K562 (cell line): ENCODE data around the gene INS. TPM values are rescaled to one million over a fixed set of nuclear protein-coding genes. Genes with fewer than 3 reads are reported as not detected.

Source experiments
- ATAC-seq: fragments of 200-7000 bp; cut with Tn5 transposase; 3 replicates; pipeline ENCODE4 v1.9.1; 2020; ENCODE audit warnings: moderate library complexity
- BruUV-seq: library from RNA; stranded (reverse); fragments of 400-500 nt; replicated peaks from 2 replicates; lab custom pipeline; 2021; lab: Mats Ljungman, UMichigan
- CTCF ChIA-PET: fragments of 300-600 bp; formaldehyde crosslinking; extraction: SDS; loops from one replicate; lab custom pipeline; 2021; ENCODE audit warnings: low intra/inter-chr PET ratio; lab: Yijun Ruan, JAX
- POLR2A ChIA-PET: fragments of 300-600, 350-650 bp; sonication (Branson Sonifier 250); formaldehyde crosslinking; extraction: SDS; loops from one replicate; lab custom pipeline; 2021; ENCODE audit warnings: antibody characterized with exemption, inconsistent platforms; lab: Yijun Ruan, JAX
- DNase-seq, 4 experiments: peaks; one replicate each; pipeline versions ENCODE4 v3.0.0 to v3.0.0-alpha.2; 2011 to 2018; ENCODE audit warnings: low spot score in 3 of 4, mixed read lengths in 3 of 4; ENCODE audit errors: extremely low read depth in 1 of 4
- FAIRE-seq: peaks from 2 replicates; lab custom pipeline; 2011; peaks lifted over from hg19 to GRCh38; lab: Jason Lieb, UNC
- H2AFZ ChIP-seq: 2 replicates; pipeline ENCODE4 v1.6.0; 2011; ENCODE audit warnings: low read depth, low read length, control low read depth, inconsistent platforms
- H3K27ac ChIP-seq: fragments of 200-600 bp; 3 replicates; pipeline ENCODE4 v1.8.0; 2011; ENCODE audit warnings: low read depth, mild to moderate bottlenecking, control low read depth, inconsistent platforms, low read length, moderate library complexity, mixed read lengths; ENCODE audit errors: extremely low read depth
- H3K27me3 ChIP-seq, 2 experiments: fragments of 300-600 bp in 1 of 2; 2 replicates in 1 of 2; 3 replicates in 1 of 2; pipeline versions ENCODE4 v1.6.0 to v1.8.0; 2011; ENCODE audit warnings: inconsistent platforms in 2 of 2, low read length in 2 of 2, mild to moderate bottlenecking in 1 of 2, mixed read lengths in 1 of 2, moderate library complexity in 1 of 2; ENCODE audit not compliant: control insufficient read depth in 2 of 2, insufficient read depth in 2 of 2
- H3K36me3 ChIP-seq: fragments of 300-600 bp; 3 replicates; pipeline ENCODE4 v1.8.0; 2011; ENCODE audit warnings: mild to moderate bottlenecking, low read length, inconsistent platforms; ENCODE audit not compliant: control insufficient read depth, insufficient read depth
- H3K4me1 ChIP-seq, 2 experiments: fragments of 200-600 bp in 1 of 2; replicated peaks in 1 of 2; 2 replicates in 1 of 2; 3 replicates in 1 of 2; pipeline versions ENCODE4 v1.5.1 to v1.8.0; 2011; ENCODE audit warnings: inconsistent platforms in 2 of 2, low read length in 2 of 2, mild to moderate bottlenecking in 1 of 2, mixed read lengths in 1 of 2, moderate library complexity in 1 of 2; ENCODE audit not compliant: control insufficient read depth in 2 of 2, insufficient read depth in 2 of 2
- H3K4me2 ChIP-seq: 2 replicates; pipeline ENCODE4 v1.6.1; 2011; ENCODE audit warnings: low read length, control low read depth, inconsistent platforms, mixed read lengths; ENCODE audit not compliant: insufficient read depth
- H3K4me3 ChIP-seq: fragments of 200-600 bp; sonication (generic), shearing (Covaris generic); 2 replicates; pipeline ENCODE4 v1.5.1; 2016; ENCODE audit warnings: control low read depth, inconsistent platforms
- H3K79me2 ChIP-seq: fragments of 200-600 bp; 3 replicates; pipeline ENCODE4 v1.8.0; 2011; ENCODE audit warnings: low read length, inconsistent platforms; ENCODE audit not compliant: control insufficient read depth, insufficient read depth
- H3K9ac ChIP-seq, 2 experiments: 2 replicates each; pipeline versions ENCODE4 v1.6.0 to v1.6.1; 2011; ENCODE audit warnings: low read depth in 2 of 2, low read length in 2 of 2, control low read depth in 1 of 2, inconsistent platforms in 1 of 2, mild to moderate bottlenecking in 1 of 2, mixed read lengths in 1 of 2; ENCODE audit not compliant: insufficient read depth in 1 of 2
- H3K9me1 ChIP-seq: one replicate; pipeline ENCODE4 v1.6.0; 2011; ENCODE audit warnings: inconsistent platforms, mild to moderate bottlenecking, low read length, moderate library complexity; ENCODE audit not compliant: control insufficient read depth, insufficient read depth
- H3K9me3 ChIP-seq: replicated peaks from 2 replicates; pipeline ENCODE4 v1.5.1; 2011; ENCODE audit warnings: low read depth, low read length, inconsistent platforms; ENCODE audit not compliant: control insufficient read depth, insufficient read depth
- H4K20me1 ChIP-seq: replicated peaks from 2 replicates; pipeline ENCODE4 v1.6.1; 2011; ENCODE audit warnings: low read length, inconsistent platforms, mixed read lengths; ENCODE audit not compliant: control insufficient read depth, insufficient read depth
- ATF3 ChIP-seq, 2 experiments: fragments of 450-650 bp in 1 of 2; sonication (generic) in 1 of 2; formaldehyde crosslinking in 1 of 2; IDR thresholded peaks in 1 of 2; conservative IDR thresholded peaks in 1 of 2; 2 replicates each; pipeline versions ENCODE4 v1.6.1 to v1.8.1; 2016 to 2023; ENCODE audit warnings: mild to moderate bottlenecking in 2 of 2, moderate library complexity in 2 of 2, inconsistent platforms in 1 of 2, missing genetic modification reagents in 1 of 2
- FUS ChIP-seq: fragments of 200-400 bp; formaldehyde crosslinking; optimal IDR thresholded peaks from 2 replicates; pipeline ENCODE3; 2017; ENCODE audit warnings: low read depth, low read length
- KLF1 ChIP-seq: fragments of 450-650 bp; IDR thresholded peaks from 2 replicates; pipeline ENCODE4 v1.6.1; 2016; ENCODE audit warnings: missing genetic modification characterization, missing compliant biosample characterization
- RFX7 ChIP-seq: fragments of 250-450 bp; sonication (Bioruptor Pico); IDR thresholded peaks from 2 replicates; pipeline ENCODE4 v1.5.1; 2021; ENCODE audit warnings: mild to moderate bottlenecking
- SAP30 ChIP-seq: fragments of 200-600 bp; sonication (generic); IDR thresholded peaks from 2 replicates; pipeline ENCODE4 v1.6.1; 2012; ENCODE audit warnings: borderline replicate concordance, low read depth, mild to moderate bottlenecking, moderate library complexity, low read length, control low read depth, inconsistent platforms; ENCODE audit not compliant: insufficient read depth, poor library complexity, severe bottlenecking
- TBL1XR1 ChIP-seq, 2 experiments: IDR thresholded peaks; 2 replicates each; pipeline ENCODE4 v1.6.1; 2012; ENCODE audit warnings: improper control_type of control experiment in 2 of 2, low read length in 2 of 2, mild to moderate bottlenecking in 1 of 2
- ZNF398 ChIP-seq: fragments of 250-450 bp; sonication (Bioruptor Pico); IDR thresholded peaks from 2 replicates; pipeline ENCODE4 v1.8.0; 2021; ENCODE audit warnings: moderate library complexity, mild to moderate bottlenecking, inconsistent platforms
- ZNF407 ChIP-seq: fragments of 450-650 bp; IDR thresholded peaks from 2 replicates; pipeline ENCODE4 v1.6.1; 2016; ENCODE audit warnings: low read depth
- WGBS: fragments of 100-300 bp; shearing (Covaris generic); methylation state at CpG from one replicate; pipeline ENCODE4 v1.1.6; 2016; ENCODE audit warnings: low coverage, mixed read lengths; ENCODE audit not compliant: insufficient coverage; ENCODE audit errors: missing lambda C conversion rate; 5-methylcytosine and 5-hydroxymethylcytosine counted together
- in situ Hi-C: fragments of 300-500 bp; cut with MboI; formaldehyde crosslinking; loops from 4 replicates; pipeline ENCODE4 v1.15.0; 2018; ENCODE audit warnings: inconsistent platforms, mixed read lengths
- intact Hi-C: fragments of 100-400 bp; cut with micrococcal nuclease; formaldehyde crosslinking; loops from 2 replicates; pipeline ENCODE4 v1.14.2; 2022
- polyA plus RNA-seq, 8 experiments: library from polyadenylated mRNA; depleted of rRNA in 4 of 8; stranded (reverse) in 5 of 8; unstranded in 3 of 8; fragments of >200 nt; fragmentation: Nextera tagmentation in 2 of 8; fragmentation: Illumina TruSeq in 1 of 8; extraction: Ambion mirVana in 2 of 8; extraction: Trizol in 1 of 8; gene quantifications; 2 replicates each; pipeline versions ENCODE4 v1.2.1 to v1.2.3, GENCODE V29; 2011 to 2014; ENCODE audit warnings: inconsistent platforms in 1 of 8, missing spikeins in 1 of 8
- total RNA-seq, 7 experiments: library from RNA; depleted of rRNA in 6 of 7; stranded (reverse); fragments of >200 nt in 6 of 7; fragmentation: Illumina TruSeq in 2 of 7; extraction: Trizol in 2 of 7; gene quantifications; 2 replicates each; pipeline versions ENCODE4 v1.2.1 to v1.2.3, GENCODE V29; 2011 to 2021; ENCODE audit warnings: low replicate concordance in 1 of 7

Gene INS
- total and polyA plus RNA-seq, 9 of the 15 experiments (the other 6 are each of a cell fraction or from before 2014, with no cell fraction given), result not detected

GRCh38 chr11:2120359-2121100, 40.5 kb downstream of the INS start:
- ATAC-seq (no peak), FAIRE-seq (no peak), DNase-seq (no peak)
- Histone ChIP-seq H3K9me1 (no peaks in the 10 kb centered on the region), H2AFZ (no peak overlapping the region), H3K4me3 (no peak overlapping the region), H3K79me2 (no peaks in the 10 kb centered on the region), H3K36me3 (no peaks in the 10 kb centered on the region), H3K9me3 (no peaks in the 10 kb centered on the region), H4K20me1 (no peaks in the 10 kb centered on the region), H3K27ac (no peak overlapping the region), H3K27me3 (peaks cover 0 to 17% of the 10 kb centered on the region in 2 experiments; a peak in 4 of 5 replicates), H3K4me2 (no peak overlapping the region), H3K4me1 (no peaks in the 10 kb centered on the region), H3K9ac (no peak overlapping the region)
- ChIA-PET CTCF (no interaction called here), POLR2A (interaction anchor here (0.6 to 0.7 kb wide), 2 partner anchors 17 to 285 kb away, joined by 3 read pairs; no protein-coding TSS in a partner anchor)
- 2% methylated on average over 18 of the region's 23 CpGs for WGBS
- BruUV-seq, result no TSS peak
- intact Hi-C loops (no loop called here), in situ Hi-C loops (no loop called here)
- TF ChIP-seq ZNF398 (no peak), ZNF407 (no peak), TBL1XR1 (IDR thresholded peaks at IDR 0.05; ENCODE audit: low read length in 2 of 2) (no peak), RFX7 (CRISPR knock-in tag) (no peak), FUS (no peak), ATF3 (IDR thresholded peaks at IDR 0.05) (no peak), ATF3 (CRISPR knock-in tag; conservative IDR thresholded peaks at IDR 0.05) (no peak), SAP30 (no peak), KLF1 (no peak)
